ENCODE results near the gene CD99. TPM values are rescaled to one million over a fixed set of nuclear protein-coding genes. Genes with fewer than 3 reads are reported as not detected.
A peak's percentile ranks its signal among the peaks of the same experiment; 100 is the strongest.

Gene CD99
- total RNA-seq, 2 experiments from 2014 or later, result 169 to 216 TPM

DNA sequence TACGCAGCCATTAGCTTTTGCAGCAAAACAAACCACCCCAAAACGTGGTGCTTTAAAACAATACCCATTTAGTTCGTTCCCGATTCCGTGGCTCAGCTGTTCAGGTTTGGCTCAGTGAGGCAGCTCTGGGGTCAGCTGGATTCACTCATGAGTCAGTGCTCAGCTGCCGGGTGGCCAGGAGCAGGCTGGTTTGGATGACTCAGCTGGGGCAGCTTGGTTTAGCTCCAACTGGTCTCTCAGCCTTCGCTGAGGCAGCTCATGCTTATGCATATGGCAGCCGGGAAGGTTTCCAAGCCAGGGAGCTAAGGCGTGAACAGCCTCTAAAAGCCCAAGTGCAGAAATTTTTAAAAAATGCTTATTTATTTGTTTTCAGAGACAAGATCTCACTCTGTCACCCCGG is 13.3 kb upstream of the CD99 start:
- POLR2A ChIA-PET, result no interaction called here
- CTCF ChIA-PET, result no interaction called here
- H3K27me3 Mint-ChIP-seq, result no peaks in the 10 kb centered on the region

DNA sequence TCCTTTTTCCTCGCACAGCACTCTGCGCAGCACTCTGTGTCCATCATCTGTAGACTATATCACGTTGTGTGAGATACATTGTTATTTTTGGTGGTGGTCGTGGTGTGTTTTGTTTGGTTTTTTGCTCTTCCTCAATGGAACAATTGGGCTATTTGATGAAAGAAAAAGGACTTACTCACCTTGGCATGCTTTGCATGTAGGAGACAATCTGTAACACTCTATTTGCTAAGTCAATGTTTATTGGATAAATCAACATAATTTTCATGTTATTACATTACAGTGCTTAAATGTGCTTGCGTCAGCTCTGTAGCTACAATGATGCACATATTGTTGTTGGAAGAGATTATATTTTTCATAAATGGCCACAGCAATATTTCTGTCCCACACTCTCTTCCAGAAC is 12.5 kb upstream of the CD99 start:
- Mint-ChIP-seq H3K9me3 (ENCODE audit: low read depth) (no peaks in the 10 kb centered on the region), H3K4me1 (no peaks in the 10 kb centered on the region), H3K27me3 (no peaks in the 10 kb centered on the region), H3K36me3 (ENCODE audit: low read depth) (no peaks in the 10 kb centered on the region), H3K4me3 (no peak overlapping the region), H3K27ac (no peak overlapping the region)
- POLR2A ChIA-PET, result no interaction called here
- DNase-seq (no peak), ATAC-seq (no peak)
- intact Hi-C loops (cut with DNase I, micrococcal nuclease), result no loop called here
- CTCF ChIA-PET, result no interaction called here

More for the DNA sequence above, 13.3 kb upstream of the CD99 start:
- no peaks in the 10 kb centered on the region for H3K36me3 Mint-ChIP-seq (ENCODE audit: low read depth)
- no peak for ATAC-seq
- intact Hi-C loops (cut with DNase I, micrococcal nuclease), result no loop called here
- H3K27ac Mint-ChIP-seq, result no peak overlapping the region
- H3K9me3 Mint-ChIP-seq (ENCODE audit: low read depth), result no peaks in the 10 kb centered on the region
- DNase-seq, result no peak
- no peak overlapping the region for H3K4me3 Mint-ChIP-seq
- no peaks in the 10 kb centered on the region for H3K4me1 Mint-ChIP-seq

DNA sequence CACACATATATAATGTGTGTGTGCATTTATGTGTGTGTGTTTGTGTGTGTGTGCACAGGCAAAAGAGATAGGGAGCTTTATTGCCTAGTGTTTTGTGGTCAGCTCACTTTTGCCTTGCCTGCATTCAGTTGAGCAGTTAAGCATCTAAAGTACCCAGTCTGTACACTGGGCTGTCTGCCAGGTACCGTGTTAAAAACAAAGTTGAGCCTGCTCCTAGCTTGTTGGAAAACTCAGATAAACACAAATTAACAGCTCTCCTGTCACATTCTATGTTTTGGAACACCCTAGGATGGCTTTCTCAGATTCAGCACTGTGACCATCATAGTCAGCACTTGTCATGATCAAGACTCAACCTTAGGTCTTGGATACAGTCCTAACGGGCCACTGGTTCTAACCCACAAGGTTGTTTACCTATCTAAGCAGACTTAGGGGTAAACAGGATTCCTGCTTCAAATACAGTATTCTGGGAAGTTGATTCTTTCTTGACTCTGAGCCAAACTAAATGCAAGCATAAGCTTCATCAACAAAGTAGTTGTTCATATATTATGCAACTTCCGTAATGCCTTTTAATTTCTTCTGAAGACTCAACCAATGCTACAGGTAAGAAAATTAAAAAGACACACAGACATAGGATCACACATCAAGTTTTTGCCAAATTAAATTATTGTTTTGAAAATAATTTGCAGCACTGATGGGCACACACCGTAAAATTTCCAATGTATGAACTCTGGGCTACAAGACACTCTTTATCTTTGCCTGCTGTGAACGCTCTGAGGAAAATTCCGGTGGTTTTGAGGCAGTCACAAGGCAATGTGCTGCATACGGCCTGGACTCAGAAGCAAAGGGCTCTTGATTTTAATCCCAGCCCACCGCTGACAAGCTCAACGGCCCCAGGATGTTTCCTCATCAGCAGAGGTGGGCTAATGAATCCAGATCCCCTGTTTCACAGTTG is 11.3 kb upstream of the CD99 start:
- no peak for ATAC-seq
- Mint-ChIP-seq H3K27ac (no peak overlapping the region), H3K4me3 (no peak overlapping the region), H3K27me3 (no peaks in the 10 kb centered on the region), H3K9me3 (ENCODE audit: low read depth) (no peaks in the 10 kb centered on the region), H3K4me1 (no peaks in the 10 kb centered on the region), H3K36me3 (ENCODE audit: low read depth) (no peaks in the 10 kb centered on the region)
- ChIA-PET CTCF (no interaction called here), POLR2A (no interaction called here)
- intact Hi-C loops (cut with DNase I, micrococcal nuclease), result no loop called here
- no peak for DNase-seq

DNA sequence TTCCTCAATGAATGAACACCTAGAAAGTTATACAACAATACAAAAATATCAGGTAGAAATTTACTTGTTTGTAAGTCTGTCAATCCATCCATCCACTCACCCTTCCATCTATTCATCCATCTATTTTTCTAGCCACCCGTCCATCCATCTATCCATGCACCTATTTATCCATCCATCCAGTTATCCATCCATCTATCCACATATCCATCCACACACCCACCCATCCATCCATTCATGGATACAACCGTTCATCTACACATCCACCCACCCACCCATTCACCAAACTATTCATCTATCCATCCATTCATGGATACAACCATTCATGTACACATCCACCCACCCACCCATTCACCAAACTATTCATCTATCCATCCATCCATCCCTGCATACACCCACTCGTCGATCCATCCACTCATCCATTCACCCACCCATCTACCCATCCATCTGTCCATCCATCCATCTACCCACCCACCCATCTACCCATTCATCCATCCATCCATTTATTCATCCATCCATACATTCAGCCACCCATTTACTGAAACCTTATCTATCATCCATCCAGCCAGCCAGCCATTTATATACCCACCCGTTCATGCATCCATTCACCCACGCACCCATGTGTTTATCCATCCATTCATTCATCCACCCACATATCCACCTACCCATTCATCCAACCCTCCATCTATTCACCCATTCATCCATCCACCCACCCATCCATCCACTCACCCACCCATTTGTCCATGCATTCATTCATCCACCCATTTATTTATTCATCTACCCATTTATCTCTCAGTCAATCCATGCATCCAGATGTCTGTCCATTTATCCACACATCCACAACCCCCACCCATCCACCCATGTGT is 10.4 kb upstream of the CD99 start:
- POLR2A ChIA-PET, result no interaction called here
- Mint-ChIP-seq H3K9me3 (ENCODE audit: low read depth) (no peaks in the 10 kb centered on the region), H3K36me3 (ENCODE audit: low read depth) (no peaks in the 10 kb centered on the region), H3K27me3 (no peaks in the 10 kb centered on the region), H3K4me1 (no peaks in the 10 kb centered on the region), H3K4me3 (no peak overlapping the region), H3K27ac (peak overlapping the region; percentile 14)
- CTCF ChIA-PET, result no interaction called here
- DNase-seq (no peak), ATAC-seq (no peak)
- intact Hi-C loops (cut with DNase I, micrococcal nuclease), result no loop called here

GRCh38 chrX:2682565-2683177 is 8.4 kb upstream of the CD99 start:
- no peak for DNase-seq
- Mint-ChIP-seq H3K4me3 (no peak overlapping the region), H3K36me3 (ENCODE audit: low read depth) (no peaks in the 10 kb centered on the region), H3K27ac (no peak overlapping the region), H3K9me3 (ENCODE audit: low read depth) (no peaks in the 10 kb centered on the region), H3K4me1 (no peaks in the 10 kb centered on the region), H3K27me3 (no peaks in the 10 kb centered on the region)
- intact Hi-C loops (cut with DNase I, micrococcal nuclease), result no loop called here
- POLR2A ChIA-PET, result no interaction called here
- ATAC-seq, result no peak
- CTCF ChIA-PET, result no interaction called here

GRCh38 chrX:2684256-2684655 is 6.8 kb upstream of the CD99 start:
- POLR2A ChIA-PET, result no interaction called here
- DNase-seq, result no peak
- H3K27ac Mint-ChIP-seq, result no peak overlapping the region

GRCh38 chrX:2685886-2686285 is 5.2 kb upstream of the CD99 start:
- DNase-seq (no peak), ATAC-seq (no peak)
- Mint-ChIP-seq H3K27ac (no peak overlapping the region), H3K27me3 (no peaks in the 10 kb centered on the region), H3K36me3 (ENCODE audit: low read depth) (no peaks in the 10 kb centered on the region), H3K4me1 (peaks cover 3% of the 10 kb centered on the region), H3K4me3 (no peak overlapping the region), H3K9me3 (ENCODE audit: low read depth) (no peaks in the 10 kb centered on the region)
- CTCF ChIA-PET, result no interaction called here
- intact Hi-C loops (cut with DNase I, micrococcal nuclease), result no loop called here
- POLR2A ChIA-PET, result no interaction called here

More at GRCh38 chrX:2684256-2684655, 6.8 kb upstream of the CD99 start:
- no peaks in the 10 kb centered on the region for H3K4me1 Mint-ChIP-seq
- intact Hi-C loops (cut with DNase I, micrococcal nuclease), result no loop called here
- H3K27me3 Mint-ChIP-seq, result no peaks in the 10 kb centered on the region
- H3K9me3 Mint-ChIP-seq (ENCODE audit: low read depth), result no peaks in the 10 kb centered on the region
- no peak overlapping the region for H3K4me3 Mint-ChIP-seq
- no peaks in the 10 kb centered on the region for H3K36me3 Mint-ChIP-seq (ENCODE audit: low read depth)
- no peak for ATAC-seq
- CTCF ChIA-PET, result no interaction called here

DNA sequence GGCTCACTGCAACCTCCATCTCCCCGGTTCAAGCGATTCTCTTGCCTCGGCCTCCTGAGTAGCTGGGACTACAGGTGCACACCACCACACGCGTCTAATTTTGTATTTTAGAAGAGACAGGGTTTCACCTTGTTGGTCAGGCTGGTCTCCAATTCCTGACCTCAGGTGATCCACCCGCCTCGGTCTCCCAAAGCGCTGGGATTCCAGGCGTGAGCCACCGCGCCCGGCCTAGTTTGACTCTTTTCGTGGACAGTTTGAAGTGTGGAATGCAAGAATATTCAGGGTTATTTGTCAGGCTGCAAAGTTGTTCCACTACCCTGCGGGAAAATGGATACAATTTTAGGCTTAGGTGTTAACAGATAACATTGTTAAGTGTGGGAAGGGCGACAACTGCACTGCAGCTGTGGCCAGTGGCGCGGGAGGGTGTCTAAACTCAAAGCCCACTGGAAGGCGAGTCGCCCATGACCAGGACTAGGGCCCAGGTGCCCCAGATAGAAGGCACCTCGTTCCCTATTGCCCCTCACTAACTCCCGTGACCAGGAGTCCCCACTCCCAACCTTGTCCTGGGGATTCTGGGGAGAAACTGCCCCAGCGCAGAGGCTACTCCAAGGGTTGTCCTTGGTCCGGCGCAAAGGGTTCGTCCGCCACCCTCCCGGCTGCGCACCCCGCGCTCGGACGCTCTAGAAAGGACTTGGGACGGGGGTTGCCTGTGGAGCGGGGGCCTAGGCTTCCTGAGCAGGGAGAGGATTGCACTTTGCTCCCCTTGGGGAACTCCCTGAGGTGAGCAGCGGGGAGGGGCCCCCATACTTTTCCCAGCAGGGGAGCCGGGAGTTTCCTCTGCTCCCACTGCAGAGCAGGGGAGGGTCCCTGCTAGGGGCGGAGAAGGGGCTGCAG is 1.1 kb upstream of the CD99 start:
- ChIA-PET CTCF (no interaction called here), POLR2A (no interaction called here)
- no peak for ATAC-seq
- no peak for DNase-seq
- peaks cover 25% of the 10 kb centered on the region for H3K4me1 Mint-ChIP-seq
- peak overlapping the region; percentile 95 for H3K4me3 Mint-ChIP-seq
- intact Hi-C loops (cut with DNase I, micrococcal nuclease), result loop anchor here (5.0 to 10.0 kb wide), 6 partner anchors 188 to 1298 kb away; partner anchors contain the start of genes DHRSX (in 1 of the 2), P2RY8 (in 1 of the 2), SLC25A6 (in 1 of the 2) and ZBED1 (in 1 of the 2)
- no peak overlapping the region for H3K27ac Mint-ChIP-seq
- H3K27me3 Mint-ChIP-seq, result no peaks in the 10 kb centered on the region
- no peaks in the 10 kb centered on the region for H3K9me3 Mint-ChIP-seq (ENCODE audit: low read depth)
- H3K36me3 Mint-ChIP-seq (ENCODE audit: low read depth), result peaks cover 28% of the 10 kb centered on the region

- peaks cover 2% of the 10 kb centered on the region for H3K9me3 Mint-ChIP-seq (ENCODE audit: low read depth)
- DNase-seq (peak; percentile 60), ATAC-seq (no peak)
- ChIA-PET CTCF (no interaction called here), POLR2A (no interaction called here)
- intact Hi-C loops (cut with DNase I, micrococcal nuclease), result loop anchor here (1.0 to 10.0 kb wide), 9 partner anchors 19 to 1299 kb away; partner anchors contain the start of genes DHRSX (in 1 of the 2), P2RY8 (in 1 of the 2), SLC25A6 (in 1 of the 2) and ZBED1 (in 1 of the 2)
- H3K27ac Mint-ChIP-seq, result peak overlapping the region; percentile 100
- peaks cover 41% of the 10 kb centered on the region for H3K4me1 Mint-ChIP-seq
- peaks cover 41% of the 10 kb centered on the region for H3K36me3 Mint-ChIP-seq (ENCODE audit: low read depth)
- peak overlapping the region; percentile 95 for H3K4me3 Mint-ChIP-seq
- no peaks in the 10 kb centered on the region for H3K27me3 Mint-ChIP-seq
Observed at GRCh38 chrX:2691543-2692220, 587 bp downstream of the CD99 start.

GRCh38 chrX:2692221-2693112 is 1.4 kb downstream of the CD99 start:
- CTCF ChIA-PET, result no interaction called here
- DNase-seq (peak; percentile 48), ATAC-seq (no peak)
- H3K36me3 Mint-ChIP-seq (ENCODE audit: low read depth), result peaks cover 47% of the 10 kb centered on the region
- peaks cover 49% of the 10 kb centered on the region for H3K4me1 Mint-ChIP-seq
- POLR2A ChIA-PET, result no interaction called here
- peaks cover 2% of the 10 kb centered on the region for H3K9me3 Mint-ChIP-seq (ENCODE audit: low read depth)
- no peaks in the 10 kb centered on the region for H3K27me3 Mint-ChIP-seq
- intact Hi-C loops (cut with DNase I, micrococcal nuclease), result loop anchor here (5.0 to 10.0 kb wide), 6 partner anchors 190 to 1300 kb away; partner anchors contain the start of genes DHRSX (in 1 of the 2), P2RY8 (in 1 of the 2), SLC25A6 (in 1 of the 2) and ZBED1 (in 1 of the 2)
- H3K27ac Mint-ChIP-seq, result peak overlapping the region; percentile 100
- peak overlapping the region; percentile 95 for H3K4me3 Mint-ChIP-seq
